Activated CD4-positive, alpha-beta T cell treated with anti-CD3 and anti-CD28 coated beads for 24 hours (primary cell): ENCODE measurements around the gene OSBP2.

Source experiments
- DNase-seq, 2 donors: peaks; one replicate each; pipeline ENCODE4 v3.0.0-alpha.2; 2020; ENCODE audit warnings: low read depth in 2 of 2

Gene OSBP2

DNA sequence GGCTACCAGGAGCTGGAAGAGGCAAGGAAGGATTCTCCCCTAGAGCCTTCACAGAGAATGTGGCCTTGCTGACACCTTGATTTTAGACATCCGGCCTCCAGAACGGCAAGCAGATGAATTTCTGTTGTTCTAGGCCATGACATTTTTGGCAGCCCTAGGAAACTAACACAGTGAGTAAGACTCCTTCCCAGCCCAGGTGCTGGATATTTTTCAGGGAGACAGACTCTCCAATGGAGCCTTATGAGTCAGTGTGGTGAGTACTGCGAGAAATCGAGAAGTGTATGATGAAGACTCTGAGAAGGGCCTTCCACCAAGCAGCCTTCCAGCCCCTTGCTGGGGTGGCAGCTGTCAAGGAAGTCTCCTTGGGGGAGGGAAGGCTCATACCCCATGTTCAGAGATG, 114.4 kb downstream of the OSBP2 start:
- no peak for DNase-seq

DNA sequence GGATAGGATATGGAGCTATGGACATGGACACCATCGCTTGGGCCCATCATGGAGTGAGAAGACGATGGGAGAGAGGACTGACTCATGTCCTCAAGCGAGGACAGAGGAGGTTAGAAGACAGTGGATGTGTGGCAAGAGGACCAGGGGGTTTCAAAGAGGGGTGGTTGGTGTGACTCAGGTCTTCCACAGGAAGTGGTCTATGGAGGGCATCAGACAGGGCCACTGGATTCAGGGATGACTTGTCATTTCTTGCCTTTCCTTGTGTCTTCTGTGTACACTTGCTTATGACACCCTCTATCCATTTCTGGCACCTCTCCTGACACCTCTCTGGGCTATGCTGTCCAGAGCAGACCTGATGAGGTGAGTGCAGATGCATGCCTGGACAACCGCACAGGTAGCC, 115.4 kb downstream of the OSBP2 start:
- no peak for DNase-seq

DNA sequence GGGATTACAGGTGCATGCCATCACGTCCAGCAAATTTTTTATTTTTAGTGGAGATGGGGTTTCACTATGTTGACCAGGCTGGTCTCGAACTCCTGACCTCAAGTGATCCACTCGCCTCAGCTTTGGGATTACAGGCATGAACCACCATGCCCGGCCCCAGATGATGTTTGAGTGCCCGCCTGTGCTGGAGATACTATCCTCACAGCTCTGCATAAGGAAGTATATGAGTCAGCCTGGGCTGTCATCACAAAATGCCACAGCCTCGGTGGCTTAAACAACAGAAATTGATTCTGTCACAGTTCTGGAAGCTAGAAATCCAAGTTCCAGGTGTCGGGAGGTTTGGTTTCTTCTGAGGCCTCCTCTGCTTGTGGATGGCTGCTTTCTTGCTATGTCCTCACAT, 119.3 kb downstream of the OSBP2 start:
- DNase-seq = no peak

DNA sequence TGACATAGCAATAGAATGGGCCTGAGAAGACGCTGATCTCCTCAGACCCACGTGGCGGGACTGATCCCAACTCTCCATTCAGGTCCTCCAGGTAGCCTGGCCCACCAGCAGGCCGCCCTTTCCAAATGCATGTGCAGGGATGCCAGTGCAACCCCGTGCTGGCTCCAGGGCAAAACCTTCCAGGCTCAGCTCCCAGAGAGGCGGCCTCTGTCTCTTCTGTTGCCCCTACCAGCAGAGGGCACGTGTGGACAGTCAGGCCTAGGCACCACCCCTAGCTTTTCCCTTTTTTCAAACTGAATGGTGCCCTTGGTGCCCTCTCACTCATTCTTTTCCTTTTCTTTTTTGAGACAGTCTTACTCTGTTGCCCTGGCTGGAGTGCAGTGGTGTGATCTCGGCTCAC, 121.7 kb downstream of the OSBP2 start:
- no peak for DNase-seq

DNA sequence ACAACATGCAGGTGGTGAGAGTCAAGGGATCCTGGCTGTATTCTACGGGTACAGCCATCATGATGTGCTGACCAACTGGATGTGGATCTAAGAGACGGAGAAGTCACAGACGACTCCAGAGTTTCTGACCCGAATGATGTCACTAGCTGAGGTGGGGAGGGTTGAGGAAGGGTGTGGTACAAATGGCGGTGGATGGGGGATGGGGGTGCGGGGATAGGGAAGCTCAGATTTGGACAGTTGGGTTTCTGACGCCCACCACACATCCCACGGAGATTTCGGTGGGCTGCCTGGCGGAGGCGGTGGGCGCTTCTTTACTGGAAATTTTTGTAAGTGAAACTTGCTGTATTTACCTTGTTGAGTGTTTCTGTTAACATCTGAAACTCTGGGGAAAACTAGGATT, 126.7 kb downstream of the OSBP2 start:
- no peak for DNase-seq

DNA sequence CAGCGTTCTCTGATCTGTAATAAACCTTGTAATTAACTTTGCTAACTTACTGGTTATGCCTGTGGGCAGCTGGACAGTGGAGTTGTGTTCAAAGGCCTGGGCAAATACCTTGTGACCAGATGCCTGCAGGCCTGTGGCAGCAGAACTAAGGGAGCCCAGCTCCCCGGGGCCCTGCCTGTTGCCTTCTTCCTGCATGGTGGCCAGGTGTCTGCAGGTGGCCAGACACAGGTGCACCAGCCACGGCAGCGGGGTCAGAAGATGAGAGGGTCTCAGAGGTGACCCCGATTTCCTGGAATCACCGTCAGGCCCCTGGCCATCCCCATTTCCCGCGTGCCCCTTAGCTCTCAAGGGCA, 127.2 kb downstream of the OSBP2 start:
- no peak for DNase-seq

DNA sequence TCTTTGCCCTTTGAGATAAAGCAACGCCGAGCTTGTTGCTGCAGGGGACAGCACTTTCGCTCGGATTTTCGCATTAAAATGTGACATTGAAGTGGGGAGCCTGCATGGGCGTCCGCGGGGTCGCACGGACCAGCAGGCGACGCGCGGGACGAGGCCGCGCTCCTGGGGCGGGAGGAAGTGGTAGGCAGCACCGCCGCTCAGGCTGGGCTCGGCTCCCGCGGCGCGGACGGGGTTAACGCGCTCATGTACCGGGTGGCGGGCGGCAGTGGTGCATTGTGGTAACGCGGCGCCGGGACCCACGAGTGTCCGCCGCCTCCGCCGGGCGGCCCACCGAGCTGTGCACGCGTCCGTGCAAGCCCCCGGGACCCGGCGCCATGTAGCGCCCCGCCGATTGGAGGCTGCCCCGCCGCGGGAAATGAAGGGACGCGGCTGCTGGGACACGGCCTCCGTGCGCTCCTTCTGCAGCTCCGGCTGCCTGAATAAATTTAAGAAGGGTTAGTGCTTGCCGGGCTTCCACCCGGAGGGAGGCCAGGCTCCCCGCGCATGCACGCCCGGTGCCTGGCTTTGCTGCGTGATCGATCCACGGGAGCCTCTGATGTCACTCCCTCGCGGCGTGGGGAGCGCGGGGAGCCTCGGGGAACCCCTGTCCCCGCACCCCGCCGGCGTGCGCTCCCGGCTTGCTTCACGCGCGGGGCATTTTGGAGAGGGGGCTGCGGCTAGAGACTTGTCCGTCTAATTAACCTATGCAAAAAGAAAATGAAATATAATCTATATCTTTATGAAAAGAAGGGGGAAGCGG, 127.7 kb downstream of the OSBP2 start:
- DNase-seq = no peak

DNA sequence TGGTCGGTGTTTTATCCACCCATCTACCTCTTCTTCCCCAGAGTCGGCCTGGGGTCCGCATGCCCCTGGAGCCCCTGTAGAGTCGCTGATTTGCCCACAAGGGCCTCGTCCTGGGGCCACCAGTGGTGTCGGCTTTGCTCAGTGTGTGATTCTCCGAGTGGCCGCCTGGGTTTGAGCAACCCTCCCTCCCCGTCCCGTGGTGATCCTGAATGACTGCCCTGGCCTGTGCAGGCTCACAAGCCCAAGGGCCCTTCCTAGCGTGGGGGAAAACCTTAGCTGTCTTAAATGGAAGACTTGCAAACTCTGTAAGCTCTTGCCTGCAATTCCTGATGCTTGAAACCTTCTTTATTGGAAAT, 128.3 kb downstream of the OSBP2 start:
- DNase-seq = no peak

DNA sequence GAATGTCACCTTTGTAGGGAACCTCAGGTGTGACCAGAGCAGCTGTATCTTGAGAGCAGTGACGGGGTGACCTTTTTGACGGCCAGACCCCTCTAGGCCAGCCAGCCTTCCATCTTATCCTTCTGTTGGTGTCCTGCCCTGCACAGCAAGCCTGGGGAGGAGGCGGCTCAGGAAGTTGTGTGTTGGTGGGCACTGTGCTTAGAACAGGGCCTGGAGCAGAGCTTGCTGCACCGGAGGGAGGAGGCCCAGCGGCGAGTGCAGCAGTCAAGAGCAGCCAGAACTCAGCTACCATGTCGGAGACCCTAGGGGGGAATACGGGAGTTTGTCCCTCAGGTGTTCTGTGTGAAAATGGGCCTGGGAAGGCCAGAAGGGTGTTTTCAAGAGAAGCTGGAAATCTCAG, 129.4 kb downstream of the OSBP2 start:
- DNase-seq = no peak

DNA sequence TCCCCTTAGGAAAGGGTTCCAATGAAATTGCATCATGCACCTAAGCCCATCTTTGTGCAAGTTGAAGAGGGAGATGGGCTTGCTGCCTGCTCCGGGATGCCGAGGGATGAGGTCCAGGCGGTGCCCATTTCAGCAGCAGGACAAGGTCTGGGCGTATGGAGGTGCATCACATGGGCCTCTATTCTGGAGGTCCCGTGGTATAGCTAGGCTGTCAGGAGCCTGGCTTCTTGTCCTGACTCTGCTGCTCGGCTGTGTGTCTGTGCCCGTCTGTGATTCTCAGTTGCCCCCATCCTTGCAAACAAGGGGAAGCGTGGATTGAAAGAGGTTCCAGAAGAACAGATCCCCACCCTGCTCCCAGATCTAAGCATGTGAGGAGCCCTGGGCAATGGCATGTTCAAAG, 130.0 kb downstream of the OSBP2 start:
- no peak for DNase-seq

DNA sequence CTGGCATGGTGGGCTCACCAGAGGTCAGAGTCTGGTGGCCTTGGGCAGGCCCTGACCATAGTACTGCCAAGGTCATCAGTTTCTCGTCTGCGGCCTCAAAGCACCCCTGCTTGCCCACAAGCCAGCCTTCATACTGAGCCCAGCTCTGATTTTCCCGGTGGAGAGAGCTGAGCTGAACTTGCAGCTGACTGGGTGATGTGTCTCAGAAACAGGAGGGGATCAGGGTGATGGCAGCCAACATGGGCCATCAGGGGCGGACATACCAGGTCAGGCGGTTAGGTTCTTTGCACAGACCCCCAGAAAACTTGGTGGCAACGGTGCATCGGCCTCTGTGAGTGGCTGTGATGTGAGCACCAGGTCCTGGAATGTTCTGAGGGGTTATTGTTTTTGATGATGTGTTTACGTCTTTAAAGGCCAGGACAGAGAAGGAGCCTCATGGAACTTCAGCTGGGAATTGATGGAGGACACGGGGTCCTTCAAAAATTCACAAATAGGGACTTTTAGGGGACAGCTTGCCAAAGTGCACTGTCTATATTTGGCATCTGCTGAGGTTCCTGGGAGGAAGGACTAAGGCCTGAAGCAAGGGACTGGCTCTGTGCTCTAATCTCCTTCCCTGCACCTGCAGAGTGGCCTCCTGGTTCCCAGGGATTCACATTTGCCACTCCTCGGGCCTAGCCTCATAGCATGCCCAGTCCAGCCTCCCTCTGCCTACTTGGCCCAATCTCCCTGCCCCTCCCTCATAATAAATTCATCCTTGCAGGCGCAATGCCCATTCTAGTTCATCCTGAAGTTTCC, 131.2 kb downstream of the OSBP2 start:
- DNase-seq = no peak

DNA sequence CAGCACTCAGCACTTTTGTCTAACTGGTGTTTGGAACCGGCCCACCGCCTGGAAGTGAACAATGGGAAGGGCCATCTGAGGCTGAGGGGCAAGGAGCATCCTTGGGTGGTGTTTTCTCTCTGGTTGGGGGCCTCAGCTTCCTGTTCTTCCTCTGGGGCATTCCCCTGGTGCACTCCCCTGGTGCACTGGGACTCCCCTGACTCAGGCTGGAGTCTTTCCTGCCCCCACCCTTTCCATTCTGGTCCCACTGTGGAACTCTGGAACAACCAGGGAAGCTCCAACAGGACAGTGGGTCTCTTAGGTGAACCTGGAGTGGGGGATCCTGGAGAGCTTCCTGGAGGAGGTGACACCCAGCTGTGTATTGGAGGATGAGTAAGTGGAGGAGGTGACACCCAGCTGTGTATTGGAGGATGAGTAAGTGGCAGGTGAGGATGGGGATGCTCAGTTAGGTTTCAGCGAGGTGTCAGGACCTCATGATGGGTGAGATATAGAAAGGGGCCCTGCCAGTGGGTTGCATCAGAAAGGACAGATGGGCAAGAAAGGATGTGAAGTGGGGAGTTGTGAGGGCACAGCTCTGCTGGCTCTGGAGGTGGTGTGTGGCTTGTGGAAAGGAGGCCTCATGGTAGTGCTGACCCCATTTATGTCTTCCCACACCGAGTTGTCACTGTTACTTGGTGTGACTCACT, 132.1 kb downstream of the OSBP2 start:
- no peak for DNase-seq

DNA sequence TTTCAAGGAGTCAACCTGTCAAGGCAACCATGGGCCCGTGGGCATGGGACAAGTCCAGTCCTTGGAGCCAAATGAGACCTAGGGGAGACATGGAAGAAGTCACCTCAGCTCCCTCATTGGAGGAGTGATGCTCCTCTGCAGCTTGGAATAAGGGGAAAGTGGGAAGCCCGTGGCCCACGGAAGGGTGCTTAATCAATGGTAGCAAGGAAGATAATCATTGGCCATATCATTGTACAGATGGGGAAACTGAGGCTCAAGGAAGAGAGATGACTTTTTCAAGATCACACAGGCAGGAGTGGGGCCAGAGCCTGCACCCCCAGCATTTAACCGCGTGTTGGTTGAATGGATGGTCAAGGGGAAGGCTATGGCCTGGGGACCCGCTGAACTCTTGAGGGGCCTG, 133.0 kb downstream of the OSBP2 start:
- DNase-seq = no peak

DNA sequence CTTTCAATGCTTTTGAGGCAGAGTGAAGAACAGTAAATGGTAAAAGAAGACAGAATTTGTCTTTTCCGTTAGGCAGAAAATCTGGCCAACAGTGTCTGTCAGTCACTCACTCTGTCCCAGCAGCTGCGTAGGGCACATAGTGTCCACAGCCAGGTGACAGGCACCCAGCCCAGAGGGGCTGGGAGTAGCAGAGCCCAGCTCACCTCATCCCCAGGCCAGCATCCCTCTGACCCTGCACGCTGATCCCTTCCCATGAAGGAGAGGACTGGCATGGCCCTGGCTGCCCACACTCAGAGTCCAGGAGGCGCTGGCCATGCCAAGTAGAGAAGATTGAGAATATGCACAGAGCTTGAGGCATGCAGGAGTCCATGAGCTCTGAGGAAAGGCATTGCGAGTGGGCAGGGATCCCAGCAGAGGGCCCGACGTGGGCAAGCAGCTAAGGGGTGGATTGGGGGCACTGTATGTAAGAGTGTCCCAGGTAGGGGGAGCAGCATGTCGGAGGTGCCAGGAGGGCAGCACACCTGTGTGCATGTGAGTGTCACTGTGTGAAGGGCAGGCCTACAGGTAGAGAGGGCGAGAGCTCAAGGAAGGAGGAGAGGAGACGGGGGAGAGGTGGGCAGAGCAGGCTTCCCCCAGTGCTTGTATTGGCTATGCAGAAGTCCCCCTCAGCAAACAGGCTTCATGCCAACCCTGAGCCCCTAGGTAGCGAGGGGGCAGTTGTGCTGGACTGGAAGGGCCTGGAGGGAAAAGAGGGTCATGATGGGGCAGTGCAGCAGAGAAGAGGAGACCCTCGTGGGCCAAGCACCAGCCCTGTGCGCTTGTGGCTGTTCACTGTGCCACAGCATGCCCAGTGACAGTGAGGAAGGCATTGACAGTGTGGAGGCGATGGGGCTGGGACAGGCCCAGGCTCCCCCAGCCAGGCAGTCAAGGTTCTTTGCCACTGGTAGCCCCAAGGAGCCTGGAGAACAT, 133.8 kb downstream of the OSBP2 start:
- DNase-seq = no peak

DNA sequence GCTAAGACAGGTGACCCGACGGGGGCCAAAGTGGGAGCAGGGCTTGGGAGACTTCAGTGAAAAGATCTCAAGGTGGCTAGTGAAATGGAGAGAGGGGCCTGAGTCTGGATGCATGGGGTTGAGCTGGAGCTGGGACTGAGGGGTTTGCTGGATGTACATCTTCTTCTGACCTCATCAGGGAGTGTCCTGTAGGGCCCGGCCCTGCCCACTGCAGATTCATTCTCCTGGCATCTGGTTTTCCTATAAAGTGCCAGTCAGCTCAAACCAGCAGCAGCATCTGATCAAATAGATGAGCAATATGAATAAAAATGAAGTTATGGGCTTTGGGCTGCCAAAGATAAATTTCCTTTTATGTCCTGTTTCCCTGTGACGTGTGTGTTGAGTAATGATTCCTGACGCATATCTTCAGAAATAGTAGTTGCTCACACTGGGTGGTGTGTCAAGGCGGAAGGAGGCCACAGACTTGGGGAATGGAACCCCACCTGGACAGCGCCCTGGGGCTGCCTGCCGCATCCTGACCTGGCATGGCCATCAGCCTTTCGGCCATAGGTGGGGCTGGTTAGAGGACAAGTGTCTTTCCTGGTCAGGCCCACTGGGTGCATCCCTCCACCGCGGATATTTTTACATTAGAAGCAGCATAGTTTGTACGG, 135.4 kb downstream of the OSBP2 start:
- DNase-seq = no peak

DNA sequence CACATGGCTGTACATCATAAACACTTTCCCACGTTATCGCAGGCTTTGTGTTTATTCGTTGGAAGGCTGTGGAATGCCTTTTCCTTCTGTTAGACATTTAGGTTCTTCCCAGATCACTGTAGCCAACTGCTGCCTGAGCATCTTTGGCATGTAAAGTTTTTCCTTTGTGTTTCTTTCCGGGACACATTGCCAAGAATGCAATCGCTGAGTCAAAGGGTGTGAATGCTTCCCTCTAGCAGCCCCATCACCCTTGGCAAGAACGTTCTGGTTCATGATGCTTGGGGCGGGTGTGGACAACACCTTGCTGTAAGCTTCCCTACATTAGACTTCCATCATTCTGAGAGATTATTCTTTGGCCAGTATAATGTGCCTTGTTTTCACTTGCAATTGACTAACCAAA, 136.2 kb downstream of the OSBP2 start:
- no peak for DNase-seq

DNA sequence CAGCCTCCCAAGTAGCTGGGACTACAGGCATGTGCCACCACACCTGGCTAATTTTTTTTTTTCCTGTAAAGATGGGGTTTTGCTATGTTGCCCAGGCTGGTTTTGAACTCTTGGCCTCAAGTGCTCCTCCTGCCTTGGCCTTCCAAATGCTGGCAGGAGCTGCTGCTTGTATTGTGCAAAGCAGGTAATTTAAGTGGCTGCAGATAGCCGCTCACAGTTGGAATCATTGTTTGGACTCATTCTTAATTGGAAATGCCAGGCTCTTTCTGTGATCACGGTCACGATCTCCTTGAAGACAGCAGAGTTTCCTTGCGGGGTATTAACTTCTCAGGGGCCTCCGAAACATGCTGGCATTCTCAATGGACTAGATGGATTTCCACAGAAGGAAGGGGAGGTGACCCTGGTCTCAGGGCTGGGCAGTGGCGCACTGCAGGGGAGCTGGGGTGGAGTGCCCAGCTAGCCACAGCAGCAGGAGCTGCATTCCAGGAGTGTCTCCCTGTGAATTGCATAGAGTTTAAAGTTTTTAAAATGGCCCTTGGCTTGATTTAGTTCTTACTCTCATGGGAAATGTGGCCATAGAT, 137.8 kb downstream of the OSBP2 start:
- no peak for DNase-seq

DNA sequence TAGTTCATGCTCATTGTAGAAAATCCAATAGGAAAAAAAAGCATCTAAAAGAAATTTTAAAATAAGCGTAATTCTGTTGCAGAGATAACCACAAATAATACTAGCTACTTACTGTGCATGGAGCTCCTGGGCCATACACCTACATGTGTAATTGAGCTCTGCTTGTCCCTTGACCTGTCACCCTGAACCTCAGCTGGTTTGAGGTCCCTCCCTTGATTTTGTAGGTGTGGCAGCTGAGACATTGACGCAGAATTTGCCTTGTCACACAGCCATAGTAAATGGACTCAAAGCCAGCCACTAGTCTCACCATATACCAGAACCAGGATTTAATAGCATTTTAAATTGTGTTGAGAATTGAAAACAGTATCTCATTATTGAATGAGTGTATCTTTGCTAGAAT, 138.6 kb downstream of the OSBP2 start:
- no peak for DNase-seq

DNA sequence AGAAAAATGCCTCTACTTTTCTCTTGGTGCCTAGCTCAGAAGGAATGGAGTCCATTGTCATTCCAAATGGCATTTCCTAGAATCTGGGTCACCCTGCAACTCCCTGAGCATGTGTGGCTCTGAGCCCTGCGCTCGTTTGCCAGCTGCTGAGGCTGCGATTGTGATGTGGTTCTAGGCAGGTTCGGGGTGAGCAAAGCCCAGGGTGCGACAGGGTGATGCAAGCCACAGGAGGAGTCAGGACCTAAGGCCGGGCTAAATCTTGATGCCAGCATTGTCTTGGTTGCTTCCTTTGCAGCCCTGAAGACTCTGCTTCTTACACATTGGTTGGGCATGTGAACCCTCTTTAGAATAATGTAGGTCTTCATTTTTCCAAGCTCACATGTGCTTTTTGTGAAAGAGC, 142.9 kb downstream of the OSBP2 start:
- no peak for DNase-seq

DNA sequence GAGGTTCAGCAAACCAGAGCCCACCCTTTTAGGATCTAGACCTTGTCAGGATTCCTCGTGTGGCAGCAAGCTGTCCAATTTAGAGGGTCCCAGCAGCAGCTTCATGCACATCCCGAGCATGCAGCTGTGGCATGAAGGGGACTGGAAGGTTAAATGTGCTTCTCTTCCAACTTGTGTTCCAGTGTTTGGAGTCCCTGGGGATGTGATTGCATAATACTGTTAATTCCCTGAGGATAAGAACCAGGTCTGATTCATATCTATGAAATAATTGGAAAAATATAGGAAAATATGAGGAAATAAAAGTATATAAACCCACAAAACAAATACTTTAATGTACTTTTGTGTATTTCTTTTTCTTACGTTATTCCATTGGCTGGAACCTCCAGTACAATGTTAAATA, 143.4 kb downstream of the OSBP2 start:
- DNase-seq = no peak

DNA sequence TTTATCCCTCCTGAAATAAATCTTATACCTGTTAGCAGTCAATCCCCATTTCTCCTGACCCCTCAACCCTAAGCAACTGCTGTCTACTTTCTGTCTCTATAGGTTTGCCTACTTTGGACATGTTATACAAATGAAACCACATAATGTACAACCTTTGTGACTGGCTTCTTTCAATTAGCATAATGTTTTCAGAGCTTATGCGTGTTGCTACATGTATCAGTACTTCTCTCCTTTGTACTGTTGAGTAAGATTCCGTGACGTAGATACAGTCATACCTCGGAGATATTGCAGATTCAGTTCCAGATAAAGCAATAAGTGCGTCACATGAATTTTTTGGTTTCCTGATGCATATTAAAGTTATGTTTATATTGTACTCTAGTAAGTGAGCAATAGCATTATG, 146.6 kb downstream of the OSBP2 start:
- DNase-seq = no peak
